GM19238 (cell line): ENCODE measurements around the gene FANCL.
"Not testable (repeated sequence)": the region's sequence is repeated elsewhere in the genome, so short reads cannot be mapped to it uniquely, and the experiment has no call there.

Source experiments
- DNase-seq: peaks from one replicate; pipeline ENCODE4 v3.0.0; 2011; ENCODE audit warnings: low spot score; ENCODE audit not compliant: insufficient read length

The FANCL gene

DNA sequence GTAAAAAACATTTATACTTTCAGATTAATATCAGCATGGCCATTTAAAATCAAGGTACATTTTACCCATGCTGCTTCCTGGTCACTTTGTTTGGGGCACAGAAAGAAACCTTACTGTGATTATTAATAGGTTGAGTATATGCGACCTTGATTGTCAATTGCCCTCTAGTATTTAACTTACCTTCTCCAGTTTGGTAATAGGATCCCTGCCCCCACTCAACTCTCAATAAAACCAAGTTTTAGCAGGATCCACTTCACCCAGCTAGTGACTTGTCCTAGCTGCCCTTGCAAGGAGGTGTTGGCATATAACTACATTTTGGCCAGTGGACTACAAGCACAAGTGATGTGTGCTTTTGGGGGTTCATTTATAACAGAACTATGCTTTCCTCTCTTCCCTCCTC lies 34.3 kb downstream of the FANCL start:
- DNase-seq, result no peak

DNA sequence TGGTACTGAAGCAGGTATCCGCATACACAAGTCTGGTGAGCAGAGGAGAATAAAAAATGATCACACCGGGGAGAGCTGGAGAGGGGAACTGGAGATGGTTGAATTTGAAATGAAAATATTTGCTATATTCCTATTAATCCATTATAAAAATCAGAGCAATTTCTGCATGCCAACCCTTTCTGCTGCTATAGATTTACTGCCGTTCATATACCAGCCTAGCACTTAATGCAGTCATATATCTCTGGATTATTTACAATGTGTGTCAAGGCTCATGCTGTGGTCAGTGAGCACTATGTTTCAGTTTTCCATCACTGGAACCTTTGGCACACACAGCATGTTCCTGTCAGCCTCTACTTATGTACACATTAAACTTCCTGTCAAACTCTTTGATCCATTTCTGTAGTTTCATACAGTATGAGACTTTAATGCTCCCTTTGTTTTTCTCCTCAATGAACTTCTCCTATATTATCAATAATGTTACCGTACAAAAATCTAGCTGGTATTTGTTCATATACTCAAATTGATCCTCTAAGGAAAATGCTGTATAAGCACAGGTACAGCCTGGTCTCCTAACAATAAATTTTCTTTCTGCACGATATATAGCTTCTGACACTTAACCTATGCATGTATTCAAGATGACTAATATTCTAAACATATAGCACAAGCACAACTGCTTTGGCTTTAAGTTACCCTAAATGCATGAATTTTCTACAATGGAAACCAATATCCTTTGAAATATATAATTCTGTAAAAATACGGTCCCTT lies 36.7 kb downstream of the FANCL start:
- DNase-seq, result no peak

DNA sequence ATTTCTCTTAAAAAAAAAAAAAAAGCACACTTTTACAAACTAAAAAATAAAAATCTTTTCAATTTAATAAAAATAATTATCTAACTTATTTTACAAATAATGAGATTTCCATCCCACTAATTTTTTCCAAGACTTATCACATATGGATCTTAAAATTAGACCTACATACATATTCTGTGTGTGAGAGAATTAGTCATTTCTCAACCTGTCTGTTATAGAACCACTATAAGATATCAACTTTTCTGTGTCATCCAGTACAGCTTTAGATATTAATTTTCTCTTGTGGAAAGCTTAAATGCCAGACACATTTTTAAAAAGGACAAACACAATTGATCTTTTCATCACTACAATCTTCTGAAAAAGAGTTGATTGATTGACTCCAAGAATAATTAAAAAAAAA lies 38.1 kb downstream of the FANCL start:
- no peak for DNase-seq

DNA sequence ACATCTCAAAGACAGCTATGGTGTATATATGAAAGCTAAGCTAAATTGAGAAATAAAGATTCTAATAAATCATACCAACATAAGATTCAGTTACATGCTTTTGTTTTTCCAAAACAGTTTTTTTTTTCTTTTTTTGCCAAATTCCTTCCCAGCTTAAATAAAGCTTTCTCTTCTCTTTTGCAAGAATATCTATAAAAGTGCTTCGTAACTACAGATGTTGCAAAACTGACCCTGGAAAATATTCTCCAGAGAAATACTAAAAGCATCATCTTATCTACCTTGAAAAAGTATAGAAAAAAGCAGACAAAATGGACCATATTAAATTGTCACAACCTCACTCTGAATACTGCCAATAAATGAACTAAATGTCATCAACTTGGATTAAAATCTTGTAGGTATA lies 38.7 kb downstream of the FANCL start:
- no peak for DNase-seq

DNA sequence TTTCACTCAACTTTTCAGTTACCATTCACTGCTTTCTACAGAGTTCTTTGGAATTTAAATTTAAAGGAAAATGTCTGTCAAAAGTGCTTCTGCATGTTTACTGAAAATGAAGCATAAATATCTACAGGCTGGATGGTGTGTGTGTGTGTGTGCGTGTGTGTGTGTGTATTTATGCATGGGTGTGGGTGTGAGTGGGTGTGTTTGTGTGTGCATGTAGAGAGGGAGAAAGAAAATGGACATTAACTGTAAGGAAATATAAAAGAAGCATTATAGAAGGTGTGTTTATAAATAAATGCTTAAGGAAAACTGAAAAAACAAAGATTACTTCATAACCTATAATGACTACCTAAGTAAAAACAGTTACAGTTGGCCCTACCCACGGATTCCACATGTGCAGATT lies 43.2 kb downstream of the FANCL start:
- DNase-seq, result no peak

DNA sequence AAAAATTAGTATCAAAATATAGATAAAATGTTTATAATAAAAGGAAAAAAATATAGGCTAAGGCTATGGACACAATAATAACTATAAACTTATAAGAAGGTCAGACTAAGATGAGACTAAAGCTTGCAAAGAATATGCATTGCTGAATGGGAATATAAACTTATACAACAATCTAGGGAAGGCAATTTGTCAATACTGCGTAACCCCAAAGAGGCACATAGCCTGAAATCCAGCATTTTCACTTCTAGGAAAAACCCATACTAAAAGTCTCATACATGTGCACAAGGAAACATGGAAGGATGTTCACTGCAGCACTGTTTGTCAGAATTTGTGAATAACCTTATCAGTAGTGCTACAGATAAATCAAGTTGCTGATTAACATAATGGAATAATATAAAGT lies 45.5 kb downstream of the FANCL start:
- DNase-seq, result no peak

DNA sequence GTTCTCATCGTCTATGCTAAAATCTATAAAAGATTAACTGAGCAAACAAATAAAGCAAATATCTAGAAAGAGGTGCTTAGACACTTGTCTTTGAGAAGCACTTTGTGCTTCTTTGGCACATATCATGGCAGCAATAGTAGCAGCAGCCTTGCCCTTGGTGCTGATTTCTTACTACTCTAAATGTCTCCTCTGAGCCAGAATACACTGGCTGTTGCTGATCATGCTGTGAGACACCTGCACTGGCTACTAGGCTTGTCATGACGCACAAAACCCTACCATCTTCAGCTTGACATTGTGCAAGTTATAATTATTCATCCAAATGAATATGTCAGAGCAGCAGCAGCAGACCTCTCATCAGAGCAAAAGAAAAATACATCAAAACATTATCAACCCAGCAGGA lies 46.7 kb downstream of the FANCL start:
- DNase-seq, result no peak

DNA sequence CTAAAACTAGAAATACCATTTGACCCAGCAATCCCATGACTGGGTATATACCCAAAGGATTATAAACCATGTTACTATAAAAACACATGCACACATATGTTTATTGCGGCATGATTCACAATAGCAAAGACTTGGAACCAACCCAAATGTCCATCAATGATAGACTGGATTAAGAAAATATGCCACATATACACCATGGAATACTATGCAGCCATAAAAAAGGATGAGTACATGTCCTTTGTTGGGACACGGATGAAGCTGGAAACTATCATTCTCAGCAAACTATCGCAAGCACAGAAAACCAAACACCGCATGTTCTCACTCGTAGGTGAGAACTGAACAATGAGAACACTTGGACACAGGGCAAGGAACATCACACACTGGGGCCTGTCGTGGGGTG lies 54.1 kb downstream of the FANCL start:
- not testable (repeated sequence) for DNase-seq

DNA sequence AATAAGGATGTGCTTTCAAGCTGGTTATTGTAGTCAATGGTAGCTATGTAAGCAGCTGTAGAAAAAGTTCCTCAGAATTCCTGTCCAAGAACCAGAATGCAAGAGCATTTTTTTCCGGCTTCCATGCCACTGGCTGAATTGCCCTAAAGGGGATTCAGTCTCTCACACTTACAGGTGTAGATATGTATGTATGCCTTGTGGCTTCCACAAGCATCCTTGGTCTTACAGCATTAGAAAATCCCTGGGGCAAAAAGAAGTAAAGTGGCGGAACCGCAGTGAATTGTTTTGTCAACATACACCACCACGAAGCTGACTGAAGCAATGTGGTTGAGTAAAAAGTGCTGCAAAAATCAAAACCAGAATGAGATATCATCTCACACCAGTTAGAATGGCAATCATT lies 54.6 kb downstream of the FANCL start:
- no peak for DNase-seq

DNA sequence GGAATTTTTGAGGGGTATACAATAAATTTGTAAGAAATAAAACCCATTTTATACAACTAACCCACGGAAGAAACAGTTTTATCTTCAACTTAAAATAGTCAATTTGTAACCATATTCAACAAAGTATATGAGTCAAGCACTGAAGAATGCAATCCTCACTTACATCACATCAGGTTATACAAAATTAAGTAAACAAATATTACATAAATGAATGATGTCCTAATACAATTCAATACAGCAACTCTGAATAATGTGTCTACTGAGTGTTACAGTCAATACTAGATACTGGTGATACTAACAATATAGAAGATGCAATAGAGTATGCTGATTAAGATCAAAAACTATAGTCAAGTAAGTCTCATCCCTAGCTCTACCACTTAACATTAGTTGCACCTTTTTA lies 58.6 kb downstream of the FANCL start:
- DNase-seq, result no peak

DNA sequence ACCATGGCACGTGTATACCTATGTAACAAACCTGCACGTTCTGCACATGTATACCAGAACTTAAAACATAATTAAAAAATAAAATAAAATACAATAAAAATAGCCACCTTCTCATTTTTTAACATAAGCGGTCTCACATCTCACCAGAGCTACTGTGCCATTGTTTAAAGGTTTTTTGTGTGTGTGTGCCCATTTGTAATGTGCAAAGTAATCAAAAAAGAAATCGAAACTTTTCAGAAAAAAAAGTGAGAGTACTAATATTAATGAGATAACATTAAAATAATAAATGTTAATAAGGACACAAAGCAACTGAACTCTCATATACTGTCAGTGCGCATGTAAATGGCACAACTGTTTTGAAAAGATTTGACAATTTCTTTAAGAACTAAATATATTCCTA lies 60.5 kb downstream of the FANCL start:
- DNase-seq, result no peak

DNA sequence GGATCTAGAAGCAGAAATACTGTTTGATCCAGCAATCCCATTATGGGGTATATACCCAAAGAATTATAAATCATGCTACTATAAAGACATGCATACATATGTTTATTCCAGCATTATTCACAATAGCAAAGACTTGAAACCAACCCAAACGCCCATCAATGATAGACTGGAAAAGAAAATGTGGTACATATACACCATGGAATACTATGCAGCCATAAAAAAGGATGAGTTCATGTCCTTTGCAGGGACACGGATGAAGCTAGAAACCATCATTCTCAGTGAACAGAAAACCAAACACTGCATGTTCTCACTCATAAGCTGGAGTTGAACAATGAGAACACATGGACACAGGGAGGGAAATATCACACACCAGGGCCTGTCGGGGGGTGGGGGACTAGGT lies 61.0 kb downstream of the FANCL start:
- DNase-seq, result not testable (repeated sequence)

DNA sequence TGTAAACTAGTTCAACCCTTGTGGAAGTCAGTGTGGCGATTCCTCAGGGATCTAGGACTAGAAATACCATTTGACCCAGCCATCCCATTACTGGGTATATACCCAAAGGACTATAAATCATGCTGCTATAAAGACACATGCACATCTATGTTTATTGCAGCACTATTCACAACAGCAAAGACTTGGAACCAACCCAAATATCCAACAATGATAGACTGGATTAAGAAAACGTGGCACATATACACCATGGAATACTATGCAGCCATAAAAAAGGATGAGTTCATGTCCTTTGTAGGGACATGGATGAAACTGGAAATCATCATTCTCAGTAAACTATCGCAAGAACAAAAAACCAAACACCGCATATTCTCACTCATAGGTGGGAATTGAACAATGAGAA lies 63.9 kb downstream of the FANCL start:
- DNase-seq, result not testable (repeated sequence)

DNA sequence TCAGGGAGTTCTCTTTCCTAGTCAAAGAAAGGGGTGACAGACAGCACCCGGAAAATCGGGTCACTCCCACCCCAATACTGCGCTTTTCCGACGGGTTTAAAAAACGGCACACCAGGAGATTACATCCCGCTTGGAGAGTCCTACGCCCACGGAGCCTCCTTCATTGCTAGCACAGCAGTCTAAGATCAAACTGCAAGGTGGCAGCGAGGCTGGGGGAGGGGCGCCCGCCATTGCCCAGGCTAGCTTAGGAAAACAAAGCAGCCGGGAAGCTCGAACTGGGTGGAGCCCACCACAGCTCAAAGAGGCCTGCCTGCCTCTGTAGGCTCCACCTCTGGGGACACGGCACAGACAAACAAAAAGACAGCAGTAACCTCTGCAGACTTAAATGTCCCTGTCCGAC lies 69.3 kb downstream of the FANCL start:
- DNase-seq, result not testable (repeated sequence)

DNA sequence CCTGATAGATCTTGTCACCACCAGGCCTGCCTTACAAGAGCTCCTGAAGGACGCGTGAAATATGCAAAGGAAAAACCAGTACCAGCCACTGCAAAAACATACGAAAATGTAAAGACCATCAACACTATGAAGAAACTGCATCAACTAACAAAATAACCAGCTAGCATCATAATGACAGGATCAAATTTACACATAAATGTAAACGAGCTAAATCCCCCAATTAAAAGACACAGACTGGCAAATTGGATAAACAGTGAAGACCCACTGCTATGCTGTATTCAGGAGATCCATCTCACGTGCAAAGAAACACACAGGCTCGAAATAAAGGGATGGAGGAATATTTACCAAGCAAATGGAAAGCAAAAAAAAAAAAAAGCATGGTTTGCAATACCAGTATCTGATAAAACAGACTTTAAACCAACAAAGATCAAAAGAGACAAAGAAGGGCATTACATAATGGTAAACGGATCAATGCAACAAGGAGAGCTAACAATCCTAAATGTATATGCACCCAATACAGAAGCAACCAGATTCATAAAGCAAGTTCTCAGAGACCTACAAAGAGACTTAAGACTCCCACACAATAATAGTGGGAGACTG lies 70.7 kb downstream of the FANCL start:
- DNase-seq, result not testable (repeated sequence)

DNA sequence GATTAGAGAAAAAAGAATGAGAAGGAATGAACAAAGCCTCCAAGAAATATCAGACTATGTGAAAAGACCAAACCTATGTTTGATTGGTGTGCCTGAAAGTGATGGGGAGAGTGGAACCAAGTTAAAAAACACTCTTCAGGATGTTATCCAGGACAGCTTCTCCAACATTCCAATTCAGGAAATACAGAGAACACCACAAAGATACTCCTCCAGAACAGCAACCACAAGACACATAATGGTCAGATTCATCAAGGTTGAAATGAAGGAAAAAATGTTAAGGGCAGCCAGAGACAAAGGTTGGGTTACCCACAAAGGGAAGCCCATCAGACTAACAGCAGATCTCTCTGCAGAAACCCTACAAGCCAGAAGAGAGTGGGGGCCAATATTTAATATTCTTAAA lies 71.3 kb downstream of the FANCL start:
- DNase-seq, result not testable (repeated sequence)

DNA sequence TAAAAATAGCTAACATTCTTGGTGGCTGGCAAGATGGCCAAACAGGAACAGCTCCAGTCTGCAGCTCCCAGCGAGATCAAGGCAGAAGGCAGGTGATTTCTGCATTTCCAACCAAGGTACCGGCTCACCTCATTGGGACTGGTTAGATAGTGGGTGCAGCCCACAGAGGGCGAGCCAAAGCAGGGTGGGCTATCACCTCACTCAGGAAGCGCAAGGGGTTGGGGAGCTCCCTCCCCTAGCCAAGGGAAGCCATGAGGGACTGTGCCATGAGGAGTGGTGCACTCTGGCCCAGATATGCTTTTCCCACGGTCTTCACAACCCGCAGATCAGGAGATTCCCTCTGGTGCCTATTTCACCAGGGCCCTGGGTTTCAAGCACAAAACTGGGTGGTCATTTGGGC lies 73.0 kb downstream of the FANCL start:
- not testable (repeated sequence) for DNase-seq

DNA sequence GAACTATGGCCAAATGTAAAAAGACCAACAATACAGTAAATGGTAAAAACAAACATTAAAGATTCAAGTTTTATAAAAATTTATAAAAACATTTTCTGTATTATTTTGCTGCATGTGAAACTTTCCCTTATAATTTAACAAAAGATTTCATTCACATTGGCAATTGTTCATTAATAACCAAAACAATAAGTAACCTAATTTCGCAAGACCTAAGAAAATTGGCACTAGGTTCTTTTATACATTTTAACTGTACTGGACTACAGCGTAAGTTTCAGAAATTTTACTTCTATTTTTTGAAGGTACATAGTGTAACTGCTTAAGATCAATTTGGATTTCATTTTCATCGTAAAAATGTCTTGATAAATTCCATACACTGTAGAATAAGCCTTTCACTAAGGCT lies 77.2 kb downstream of the FANCL start:
- DNase-seq, result no peak

DNA sequence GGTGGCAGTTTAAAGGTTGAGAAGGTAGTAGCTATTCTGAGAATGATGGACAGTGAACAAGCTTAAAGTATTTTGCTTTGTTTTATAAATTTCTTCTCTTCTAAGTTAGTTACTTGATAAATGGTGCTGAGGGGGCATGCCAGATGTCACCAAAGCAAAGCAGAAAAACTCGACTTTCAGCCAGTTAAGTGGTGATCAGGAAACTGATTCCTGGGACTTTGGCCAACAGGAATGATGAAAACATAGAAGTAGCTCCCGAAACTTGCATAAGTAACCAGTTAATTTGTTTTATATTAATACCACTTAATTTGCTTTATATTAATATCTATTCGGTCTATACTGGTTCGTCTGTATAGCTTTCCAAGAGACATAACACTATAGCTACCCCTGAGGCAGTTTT lies 82.6 kb downstream of the FANCL start:
- no peak for DNase-seq

DNA sequence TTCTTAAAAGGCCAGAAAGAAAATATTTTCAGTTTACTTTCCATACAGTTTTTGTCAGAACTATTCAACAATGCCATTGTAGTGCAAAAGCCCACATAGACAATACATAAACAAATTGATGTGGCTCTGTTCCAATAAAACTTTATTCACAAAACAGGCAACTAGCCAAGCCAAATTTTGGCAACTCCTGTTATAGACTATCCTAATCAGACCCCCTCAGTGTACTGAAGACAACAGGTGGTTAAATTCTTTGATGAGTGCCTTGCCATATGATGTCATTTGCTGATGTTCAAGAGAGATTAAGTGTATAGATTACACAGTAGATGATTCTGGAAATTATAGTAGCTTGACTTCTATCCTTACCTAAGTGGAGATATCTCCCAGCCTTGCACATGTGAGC lies 83.4 kb downstream of the FANCL start:
- no peak for DNase-seq

DNA sequence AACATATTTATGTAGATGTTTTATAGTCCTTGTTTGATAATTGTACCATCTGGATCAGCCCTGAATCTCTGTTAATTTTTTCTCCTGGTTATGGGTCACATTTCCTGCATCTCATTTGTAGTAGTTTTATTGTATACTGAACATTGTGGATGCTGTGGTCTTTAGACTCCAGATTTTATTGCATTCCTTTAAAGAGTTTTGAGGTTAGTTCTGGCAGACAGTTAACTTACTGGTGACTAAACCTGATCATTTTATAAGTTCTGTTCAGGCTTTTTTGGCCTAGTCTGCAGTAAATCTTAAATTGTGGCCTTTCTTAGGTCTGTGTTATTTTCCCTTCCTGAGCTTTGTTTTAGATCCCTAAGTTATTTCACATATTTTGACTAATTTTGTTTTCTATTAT lies 84.3 kb downstream of the FANCL start:
- DNase-seq, result no peak

DNA sequence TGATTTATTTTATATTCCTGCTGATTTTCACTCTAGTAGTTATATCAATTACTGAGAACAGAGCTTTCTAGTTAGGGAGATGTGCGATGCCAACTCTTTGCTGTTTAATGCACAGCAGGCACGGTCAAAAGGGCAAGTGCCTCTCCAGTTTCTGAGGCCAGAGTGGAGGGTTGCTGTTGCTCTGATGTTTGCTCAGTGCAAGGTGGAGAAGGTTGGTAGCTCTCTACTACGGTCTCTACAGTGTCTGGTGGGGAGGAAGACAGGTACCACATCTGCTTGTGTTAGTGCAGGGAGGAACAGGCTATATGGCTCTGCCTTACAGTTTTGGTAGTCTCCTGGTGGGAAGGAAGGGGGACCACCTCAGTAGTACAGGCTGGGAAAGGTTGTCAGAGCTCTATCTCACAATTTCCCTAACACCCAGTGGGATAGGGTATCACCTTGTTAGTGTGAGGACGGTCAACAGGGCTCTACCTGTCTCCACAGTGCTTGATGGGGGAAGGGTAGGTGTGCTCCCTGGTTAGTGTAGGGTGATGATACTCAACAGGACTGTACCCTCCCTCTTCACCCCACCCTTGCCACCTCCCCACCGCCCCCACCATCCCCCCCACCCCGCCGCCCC lies 85.9 kb downstream of the FANCL start:
- no peak for DNase-seq

DNA sequence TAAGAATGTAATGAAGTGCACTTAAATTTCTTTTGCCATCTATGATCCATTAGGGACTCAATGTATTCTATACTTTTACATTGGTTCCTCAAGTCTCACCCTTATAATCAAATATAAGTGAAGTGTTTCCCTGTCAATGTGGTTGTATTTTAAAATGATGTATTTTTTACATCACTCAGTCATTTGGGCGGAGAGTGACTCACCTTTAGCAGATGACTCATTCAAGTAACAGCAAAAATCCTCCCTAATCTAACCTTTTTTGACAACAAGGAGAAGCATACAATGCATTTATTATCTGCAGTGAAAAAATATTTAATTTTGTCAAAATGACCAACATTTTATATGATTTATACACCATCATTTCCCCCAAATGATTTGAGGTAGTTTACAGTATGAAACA lies 94.4 kb downstream of the FANCL start:
- no peak for DNase-seq
